RWPE2 (cell line): ENCODE data around the gene DAW1.

Experiments
- ATAC-seq: fragments of 200-7000 bp; cut with Tn5 transposase; 3 replicates; pipeline ENCODE4 v1.9.1; 2021; ENCODE audit warnings: low read depth
- DNase-seq: peaks from one replicate; pipeline ENCODE4 v3.0.0-alpha.2; 2020; ENCODE audit warnings: low spot score
- H3K27ac ChIP-seq: fragments of 450-650 bp; 2 replicates; pipeline ENCODE4 v1.5.1; 2017; ENCODE audit warnings: mild to moderate bottlenecking; ENCODE audit not compliant: poor library complexity, severe bottlenecking
- H3K27me3 ChIP-seq: fragments of 250-450 bp; sonication (Bioruptor Pico); 2 replicates; pipeline ENCODE4 v1.5.1; 2021; ENCODE audit warnings: mild to moderate bottlenecking, moderate library complexity; ENCODE audit not compliant: insufficient read depth, poor library complexity, severe bottlenecking
- H3K36me3 ChIP-seq: fragments of 250-450 bp; sonication (Bioruptor Pico); 2 replicates; pipeline ENCODE4 v1.5.1; 2020; ENCODE audit warnings: low read depth, mild to moderate bottlenecking, moderate library complexity
- H3K4me1 ChIP-seq: fragments of 250-450 bp; sonication (Bioruptor Pico); 2 replicates; pipeline ENCODE4 v1.5.1; 2021; ENCODE audit warnings: mild to moderate bottlenecking, moderate library complexity; ENCODE audit not compliant: insufficient read depth, poor library complexity, severe bottlenecking
- H3K4me3 ChIP-seq: fragments of 250-450 bp; sonication (Bioruptor Pico); 2 replicates; pipeline ENCODE4 v1.5.1; 2021; ENCODE audit warnings: mild to moderate bottlenecking, moderate library complexity; ENCODE audit not compliant: severe bottlenecking
- H3K9me3 ChIP-seq: fragments of 250-450 bp; sonication (Bioruptor Pico); 2 replicates; pipeline ENCODE4 v1.5.1; 2021; ENCODE audit warnings: mild to moderate bottlenecking, moderate library complexity; ENCODE audit not compliant: severe bottlenecking
- CTCF ChIP-seq: fragments of 450-650 bp; IDR thresholded peaks from one replicate; pipeline ENCODE4 v1.5.1; 2017; ENCODE audit warnings: mild to moderate bottlenecking, moderate library complexity; ENCODE audit not compliant: poor library complexity, severe bottlenecking

DAW1 gene

DNA sequence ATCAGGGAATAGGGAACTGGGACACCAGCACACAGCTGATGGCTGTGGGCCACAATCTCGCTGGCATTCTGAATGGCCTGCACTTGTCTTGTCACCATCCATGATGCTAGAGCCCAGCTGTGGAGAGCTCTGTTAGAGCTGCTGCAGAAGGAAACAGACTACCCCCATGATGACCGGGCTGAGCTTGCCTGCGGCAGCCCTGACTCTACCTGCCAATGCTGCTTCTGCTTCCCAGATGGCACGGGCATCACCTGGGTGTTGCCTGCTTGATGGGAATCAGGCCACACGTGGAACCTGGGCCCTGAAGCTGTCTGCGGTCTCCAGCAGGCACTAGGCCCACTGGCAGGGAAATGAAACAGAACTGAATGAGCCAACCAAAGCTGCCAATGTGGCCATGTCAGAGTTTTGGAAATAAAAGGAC is 11.2 kb upstream of the DAW1 start:
- Histone ChIP-seq H3K27me3 (no peaks in the 10 kb centered on the region), H3K4me1 (peaks cover 25% of the 10 kb centered on the region), H3K9me3 (no peaks in the 10 kb centered on the region), H3K36me3 (no peaks in the 10 kb centered on the region), H3K4me3 (no peak overlapping the region), H3K27ac (peak overlapping the region; percentile 9)
- ATAC-seq = no peak
- no peak for TF ChIP-seq CTCF
- DNase-seq = no peak

GRCh38 chr2:227861011-227861410 is 10.4 kb upstream of the DAW1 start:
- no peak for DNase-seq

GRCh38 chr2:227862227-227862740 is 9.1 kb upstream of the DAW1 start:
- no peak for DNase-seq
- peak; percentile 69 for TF ChIP-seq CTCF
- peak overlapping the region; percentile 90 for H3K27ac ChIP-seq
- H3K4me1 ChIP-seq = peaks cover 25% of the 10 kb centered on the region
- no peaks in the 10 kb centered on the region for H3K27me3 ChIP-seq
- no peaks in the 10 kb centered on the region for H3K36me3 ChIP-seq
- no peak overlapping the region for H3K4me3 ChIP-seq
- no peak for ATAC-seq
- no peaks in the 10 kb centered on the region for H3K9me3 ChIP-seq

More at GRCh38 chr2:227861011-227861410, 10.4 kb upstream of the DAW1 start:
- no peak for TF ChIP-seq CTCF
- H3K4me3 ChIP-seq = no peak overlapping the region
- H3K27me3 ChIP-seq = no peaks in the 10 kb centered on the region
- H3K27ac ChIP-seq = peak overlapping the region; percentile 9
- peaks cover 25% of the 10 kb centered on the region for H3K4me1 ChIP-seq
- no peaks in the 10 kb centered on the region for H3K36me3 ChIP-seq
- no peaks in the 10 kb centered on the region for H3K9me3 ChIP-seq
- no peak for ATAC-seq

GRCh38 chr2:227862741-227863588 is 8.5 kb upstream of the DAW1 start:
- peaks cover 25% of the 10 kb centered on the region for H3K4me1 ChIP-seq
- ATAC-seq (peak; percentile 96), DNase-seq (no peak)
- H3K27me3 ChIP-seq = no peaks in the 10 kb centered on the region
- H3K9me3 ChIP-seq = no peaks in the 10 kb centered on the region
- H3K27ac ChIP-seq = peak overlapping the region; percentile 90
- H3K4me3 ChIP-seq = no peak overlapping the region
- TF ChIP-seq CTCF = peak; percentile 24
- no peaks in the 10 kb centered on the region for H3K36me3 ChIP-seq
